CD14-positive monocyte (primary cell): ENCODE measurements around the gene PREX1. TPM values are rescaled to one million over a fixed set of nuclear protein-coding genes. Genes with fewer than 3 reads are reported as not detected.

Experiments
- DNase-seq, 3 donors: peaks; one replicate each; pipeline ENCODE4 v3.0.0-alpha.2; 2011 to 2022
- H2AFZ ChIP-seq: 2 replicates; pipeline ENCODE4 v1.6.0; 2012; ENCODE audit warnings: mild to moderate bottlenecking, low read depth, low read length, inconsistent platforms; ENCODE audit not compliant: insufficient read depth, poor library complexity, severe bottlenecking
- H3K27ac ChIP-seq, 2 donors: 1 replicate in 1 of 2; 2 replicates in 1 of 2; pipeline ENCODE4 v1.5.1; 2012 to 2013; ENCODE audit warnings: low read length in 2 of 2, control low read depth in 1 of 2, inconsistent platforms in 1 of 2, low read depth in 1 of 2, mild to moderate bottlenecking in 1 of 2
- H3K27me3 ChIP-seq, 2 donors: one replicate each; pipeline versions ENCODE4 v1.6.0 to v1.6.1; 2011 to 2013; ENCODE audit warnings: low read length in 2 of 2; ENCODE audit not compliant: control insufficient read depth in 2 of 2, insufficient read depth in 2 of 2
- H3K36me3 ChIP-seq, 2 donors: replicated peaks in 1 of 2; 1 replicate in 1 of 2; 2 replicates in 1 of 2; pipeline versions ENCODE4 v1.5.1 to v1.6.1; 2012 to 2013; ENCODE audit warnings: low read length in 2 of 2, control low read depth in 1 of 2, inconsistent platforms in 1 of 2, mild to moderate bottlenecking in 1 of 2; ENCODE audit not compliant: insufficient read depth in 2 of 2, control insufficient read depth in 1 of 2
- H3K4me1 ChIP-seq, 2 donors: 1 replicate in 1 of 2; 2 replicates in 1 of 2; pipeline versions ENCODE4 v1.5.1 to v1.6.1; 2012 to 2013; ENCODE audit warnings: low read length in 2 of 2, control low read depth in 1 of 2, inconsistent platforms in 1 of 2, mild to moderate bottlenecking in 1 of 2, moderate library complexity in 1 of 2; ENCODE audit not compliant: insufficient read depth in 2 of 2, control insufficient read depth in 1 of 2
- H3K4me2 ChIP-seq: replicated peaks from 2 replicates; pipeline ENCODE3; 2012; ENCODE audit warnings: low read length, moderate library complexity, mild to moderate bottlenecking; ENCODE audit not compliant: poor library complexity, severe bottlenecking; ENCODE audit errors: extremely low read depth
- H3K4me3 ChIP-seq, 3 experiments: fragments of 200-600 bp in 1 of 3; sonication (generic) in 1 of 3; replicated peaks in 1 of 3; 1 replicate in 2 of 3; 2 replicates in 1 of 3; pipeline ENCODE4 v1.5.1; 2011 to 2013; ENCODE audit warnings: low read length in 3 of 3, mild to moderate bottlenecking in 3 of 3, control low read depth in 2 of 3, low read depth in 2 of 3, inconsistent platforms in 1 of 3, moderate library complexity in 1 of 3
- H3K79me2 ChIP-seq: 2 replicates; pipeline ENCODE4 v1.6.0; 2012; ENCODE audit warnings: mild to moderate bottlenecking, control low read depth, inconsistent platforms, low read length, moderate library complexity; ENCODE audit not compliant: insufficient read depth
- H3K9ac ChIP-seq: 2 replicates; pipeline ENCODE4 v1.6.0; 2017; ENCODE audit warnings: low read length, mild to moderate bottlenecking; ENCODE audit not compliant: insufficient read depth, poor library complexity, severe bottlenecking
- H3K9me3 ChIP-seq, 2 donors: replicated peaks in 1 of 2; 1 replicate in 1 of 2; 2 replicates in 1 of 2; pipeline versions ENCODE4 v1.5.1 to v1.6.1; 2012 to 2013; ENCODE audit warnings: low read length in 2 of 2, control low read depth in 1 of 2; ENCODE audit not compliant: control insufficient read depth in 1 of 2, insufficient read depth in 1 of 2
- H4K20me1 ChIP-seq: 2 replicates; pipeline ENCODE4 v1.6.0; 2012; ENCODE audit warnings: mild to moderate bottlenecking, low read length, control low read depth, moderate library complexity; ENCODE audit not compliant: insufficient read depth
- H3K27ac Mint-ChIP-seq, 7 donors: one replicate each; pipeline ENCODE4 v1.8.0; 2020; ENCODE audit warnings: mild to moderate bottlenecking in 7 of 7, mixed read lengths in 7 of 7, moderate library complexity in 6 of 7, inconsistent platforms in 2 of 7
- H3K27me3 Mint-ChIP-seq, 3 donors: one replicate each; pipeline ENCODE4 v1.8.0; 2021 to 2022; ENCODE audit warnings: low read depth in 3 of 3, mild to moderate bottlenecking in 3 of 3, mixed read lengths in 3 of 3, moderate library complexity in 3 of 3, inconsistent platforms in 1 of 3
- H3K36me3 Mint-ChIP-seq, 2 donors: one replicate each; pipeline ENCODE4 v1.8.0; 2020; ENCODE audit warnings: mixed read lengths in 2 of 2, inconsistent platforms in 1 of 2, mild to moderate bottlenecking in 1 of 2
- H3K4me1 Mint-ChIP-seq: one replicate; pipeline ENCODE4 v1.8.0; 2020; ENCODE audit warnings: mild to moderate bottlenecking, mixed read lengths
- H3K4me3 Mint-ChIP-seq, 2 donors: one replicate each; pipeline ENCODE4 v1.8.0; 2020; ENCODE audit warnings: mild to moderate bottlenecking in 2 of 2, mixed read lengths in 2 of 2, moderate library complexity in 1 of 2
- H3K9me3 Mint-ChIP-seq, 7 donors: one replicate each; pipeline ENCODE4 v1.8.0; 2020 to 2022; ENCODE audit warnings: mixed read lengths in 7 of 7, mild to moderate bottlenecking in 6 of 7, moderate library complexity in 6 of 7, inconsistent platforms in 2 of 7
- WGBS: methylation state at CpG from one replicate; pipeline ENCODE4 v1.1.5; 2013; ENCODE audit warnings: missing lambda C conversion rate; ENCODE audit not compliant: insufficient coverage; 5-methylcytosine and 5-hydroxymethylcytosine counted together
- intact Hi-C, 2 donors: fragments of 100-400 bp; cut with micrococcal nuclease; formaldehyde crosslinking; loops; one replicate each; pipeline versions ENCODE4 v1.15.0 to v1.15.1; 2023
- polyA plus RNA-seq, 3 donors: library from polyadenylated mRNA; depleted of rRNA in 1 of 3; unstranded in 2 of 3; stranded (reverse) in 1 of 3; fragments of 300-500 nt in 2 of 3; fragments of >200 nt in 1 of 3; fragmentation: Illumina TruSeq in 2 of 3; gene quantifications; 1 replicate in 2 of 3; 2 replicates in 1 of 3; pipeline ENCODE4 v1.2.3, GENCODE V29; 2012 to 2021
- TF ChIP-seq, protein P1 (sequence below): fragments of 200-600 bp; IDR thresholded peaks from one replicate; pipeline ENCODE4 v1.8.0; 2022; ENCODE audit warnings: antibody characterized with exemption, mild to moderate bottlenecking

Gene PREX1
- polyA plus RNA-seq, 3 donors: 24.3 to 114 (median 27.5) TPM

DNA sequence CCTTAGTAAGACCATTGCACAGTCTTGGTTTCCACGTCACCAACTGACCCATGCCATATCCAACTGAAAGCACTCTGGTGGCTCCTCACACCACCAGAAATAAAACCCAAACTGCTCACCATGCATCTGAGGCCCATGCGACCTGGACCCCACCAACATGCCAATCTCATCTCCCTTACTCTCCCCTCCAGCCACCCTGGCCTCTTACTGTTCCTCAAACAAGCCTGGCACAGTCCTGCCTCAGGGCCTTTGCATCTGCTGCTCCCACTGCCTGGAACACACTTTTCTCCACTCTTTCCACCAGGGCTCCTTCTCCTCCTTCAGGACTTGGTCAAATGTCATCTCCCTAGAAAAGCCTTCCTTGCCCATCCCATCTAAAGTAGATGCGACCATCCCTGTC lies 8.7 kb downstream of the PREX1 start:
- H3K4me1 ChIP-seq: peaks cover 77 to 91% of the 10 kb centered on the region in 2 donors
- peaks cover 100% of the 10 kb centered on the region for H4K20me1 ChIP-seq
- H3K4me1 Mint-ChIP-seq: peaks cover 89% of the 10 kb centered on the region
- H2AFZ ChIP-seq: no peak overlapping the region
- WGBS: 81% methylated on average over 2 of the region's 3 CpGs
- H3K27ac ChIP-seq: peak overlapping the region in 1 of 2 donors; percentile 68
- peaks cover 100% of the 10 kb centered on the region for H3K79me2 ChIP-seq
- H3K9ac ChIP-seq: no peak overlapping the region
- H3K27ac Mint-ChIP-seq: peak overlapping the region in 6 of 7 donors; percentile 4 to 54 (median 44)
- no peaks in the 10 kb centered on the region for H3K9me3 ChIP-seq
- peak overlapping the region; percentile 25 for H3K4me2 ChIP-seq
- peaks cover 0 to 2% (median 0%) of the 10 kb centered on the region in 7 donors for H3K9me3 Mint-ChIP-seq
- DNase-seq: no peak
- TF ChIP-seq, protein P1, sequence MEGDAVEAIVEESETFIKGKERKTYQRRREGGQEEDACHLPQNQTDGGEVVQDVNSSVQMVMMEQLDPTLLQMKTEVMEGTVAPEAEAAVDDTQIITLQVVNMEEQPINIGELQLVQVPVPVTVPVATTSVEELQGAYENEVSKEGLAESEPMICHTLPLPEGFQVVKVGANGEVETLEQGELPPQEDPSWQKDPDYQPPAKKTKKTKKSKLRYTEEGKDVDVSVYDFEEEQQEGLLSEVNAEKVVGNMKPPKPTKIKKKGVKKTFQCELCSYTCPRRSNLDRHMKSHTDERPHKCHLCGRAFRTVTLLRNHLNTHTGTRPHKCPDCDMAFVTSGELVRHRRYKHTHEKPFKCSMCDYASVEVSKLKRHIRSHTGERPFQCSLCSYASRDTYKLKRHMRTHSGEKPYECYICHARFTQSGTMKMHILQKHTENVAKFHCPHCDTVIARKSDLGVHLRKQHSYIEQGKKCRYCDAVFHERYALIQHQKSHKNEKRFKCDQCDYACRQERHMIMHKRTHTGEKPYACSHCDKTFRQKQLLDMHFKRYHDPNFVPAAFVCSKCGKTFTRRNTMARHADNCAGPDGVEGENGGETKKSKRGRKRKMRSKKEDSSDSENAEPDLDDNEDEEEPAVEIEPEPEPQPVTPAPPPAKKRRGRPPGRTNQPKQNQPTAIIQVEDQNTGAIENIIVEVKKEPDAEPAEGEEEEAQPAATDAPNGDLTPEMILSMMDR: no peak
- H3K36me3 Mint-ChIP-seq: peaks cover 53 to 71% of the 10 kb centered on the region in 2 donors
- no peaks in the 10 kb centered on the region for H3K27me3 Mint-ChIP-seq
- peak overlapping the region in 1 of 3 experiments; percentile 21 for H3K4me3 ChIP-seq
- peak overlapping the region in 1 of 2 donors; percentile 1 for H3K4me3 Mint-ChIP-seq
- intact Hi-C loops: no loop called here
- H3K36me3 ChIP-seq: peaks cover 28 to 39% of the 10 kb centered on the region in 2 donors
- H3K27me3 ChIP-seq: no peaks in the 10 kb centered on the region

DNA sequence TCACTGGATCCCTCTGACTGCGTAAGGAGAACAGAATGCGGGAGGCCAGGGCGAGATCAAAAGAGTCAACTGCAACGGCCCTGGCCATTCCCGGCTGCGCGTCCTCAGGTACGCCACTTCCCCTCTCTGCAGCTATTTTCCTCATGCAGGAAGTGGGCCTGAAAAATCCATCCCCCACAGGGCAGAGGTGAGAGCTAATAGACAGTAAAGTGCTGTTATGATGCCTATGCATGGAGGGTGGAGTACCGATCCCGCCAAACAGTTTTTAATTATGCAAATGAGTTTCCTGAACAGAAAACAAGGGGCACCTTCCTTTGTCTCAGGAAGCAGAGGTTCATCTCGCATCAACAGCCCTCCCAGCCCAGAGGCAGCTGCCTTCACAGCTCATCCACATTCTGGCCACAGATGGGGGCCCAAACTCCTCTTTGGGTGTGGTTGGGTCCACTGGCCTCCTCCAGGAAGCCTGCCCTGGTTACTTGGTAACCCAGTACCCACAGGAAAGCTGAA lies 9.3 kb downstream of the PREX1 start:
- H3K4me1 Mint-ChIP-seq: peaks cover 83% of the 10 kb centered on the region
- H3K27me3 ChIP-seq: no peaks in the 10 kb centered on the region
- H3K79me2 ChIP-seq: peaks cover 100% of the 10 kb centered on the region
- no peaks in the 10 kb centered on the region for H3K27me3 Mint-ChIP-seq
- H3K4me3 ChIP-seq: peak overlapping the region in 1 of 3 experiments; percentile 21
- peaks cover 28 to 44% of the 10 kb centered on the region in 2 donors for H3K36me3 ChIP-seq
- peak overlapping the region; percentile 9 to 78 (median 42) for H3K27ac Mint-ChIP-seq
- peaks cover 53 to 71% of the 10 kb centered on the region in 2 donors for H3K36me3 Mint-ChIP-seq
- H4K20me1 ChIP-seq: peaks cover 100% of the 10 kb centered on the region
- intact Hi-C loops: no loop called here
- no peak overlapping the region for H2AFZ ChIP-seq
- WGBS: 7% methylated on average over 6 of the region's 11 CpGs
- H3K4me3 Mint-ChIP-seq: peak overlapping the region in 1 of 2 donors; percentile 1
- H3K4me1 ChIP-seq: peaks cover 71 to 91% of the 10 kb centered on the region in 2 donors
- H3K9me3 ChIP-seq: no peaks in the 10 kb centered on the region
- H3K27ac ChIP-seq: peak overlapping the region; percentile 19 to 68
- TF ChIP-seq, protein P1: no peak
- H3K9ac ChIP-seq: no peak overlapping the region
- peaks cover 0 to 2% (median 0%) of the 10 kb centered on the region in 7 donors for H3K9me3 Mint-ChIP-seq
- no peak for DNase-seq
- H3K4me2 ChIP-seq: peak overlapping the region; percentile 25
